OCI-LY7 (cell line): Measurements from ENCODE around the gene MYO16. TPM values are rescaled to one million over a fixed set of nuclear protein-coding genes. Genes with fewer than 3 reads are reported as not detected.

Experiments used
- BruUV-seq: library from RNA; stranded (reverse); fragments of 400-500 nt; replicated peaks from 2 replicates; lab custom pipeline; 2021; lab: Mats Ljungman, UMichigan
- CTCF ChIA-PET: fragments of 300-600 bp; sonication (Branson Sonifier 250); formaldehyde crosslinking; loops from one replicate; lab custom pipeline; 2022; ENCODE audit warnings: antibody characterized with exemption; ENCODE audit not compliant: unreplicated experiment; lab: Charles Lee
- POLR2A ChIA-PET: fragments of 300-600 bp; sonication (Branson Sonifier 250); formaldehyde crosslinking; loops from one replicate; lab custom pipeline; 2022; ENCODE audit warnings: antibody characterized with exemption; lab: Charles Lee
- DNase-seq: peaks from one replicate; pipeline ENCODE4 v3.0.0-alpha.2; 2015; ENCODE audit warnings: low spot score
- H2AFZ ChIP-seq: fragments of 200-600 bp; sonication (generic), shearing (Covaris generic); 2 replicates; pipeline ENCODE4 v1.6.1; 2014; ENCODE audit warnings: mild to moderate bottlenecking, antibody characterized with exemption, low read length, moderate library complexity
- H3K27ac ChIP-seq: fragments of 200-600 bp; sonication (generic); 2 replicates; pipeline ENCODE4 v1.5.1; 2014; ENCODE audit warnings: mixed run types, low read depth, mild to moderate bottlenecking, moderate library complexity, low read length, inconsistent platforms; ENCODE audit not compliant: poor library complexity, severe bottlenecking
- H3K36me3 ChIP-seq: fragments of 200-600 bp; sonication (generic); 2 replicates; pipeline ENCODE4 v1.6.1; 2014; ENCODE audit warnings: mild to moderate bottlenecking, antibody characterized with exemption, low read length, moderate library complexity, mixed read lengths; ENCODE audit not compliant: insufficient read depth
- H3K4me1 ChIP-seq: fragments of 200-600 bp; sonication (generic); 2 replicates; pipeline ENCODE4 v1.5.1; 2014; ENCODE audit warnings: mild to moderate bottlenecking, low read length; ENCODE audit not compliant: insufficient read depth, poor library complexity, severe bottlenecking
- H3K4me2 ChIP-seq: fragments of 200-600 bp; sonication (generic); 2 replicates; pipeline ENCODE4 v1.6.1; 2014; ENCODE audit warnings: mild to moderate bottlenecking, low read length
- H3K4me3 ChIP-seq: fragments of 200-600 bp; sonication (generic); 2 replicates; pipeline ENCODE4 v1.5.1; 2014; ENCODE audit warnings: mild to moderate bottlenecking, low read depth, low read length; ENCODE audit not compliant: poor library complexity, severe bottlenecking
- H3K79me2 ChIP-seq: fragments of 200-600 bp; sonication (generic); 2 replicates; pipeline ENCODE4 v1.6.1; 2016; ENCODE audit warnings: low read depth, mild to moderate bottlenecking, low read length, moderate library complexity, mixed read lengths; ENCODE audit not compliant: insufficient read depth
- H3K9me2 ChIP-seq: fragments of 200-600 bp; sonication (generic); 2 replicates; pipeline ENCODE4 v1.6.1; 2016; ENCODE audit warnings: mild to moderate bottlenecking, low read length, mixed read lengths; ENCODE audit not compliant: insufficient read depth
- H3K9me3 ChIP-seq: fragments of 200-600 bp; sonication (generic); 2 replicates; pipeline ENCODE4 v1.6.1; 2014; ENCODE audit warnings: mild to moderate bottlenecking, mixed run types, low read length, mixed read lengths
- H4K20me1 ChIP-seq: fragments of 200-600 bp; sonication (generic); 2 replicates; pipeline ENCODE4 v1.6.1; 2014; ENCODE audit warnings: mild to moderate bottlenecking, antibody characterized with exemption, low read length, moderate library complexity, mixed read lengths; ENCODE audit not compliant: insufficient read depth
- EZH2phosphoT487 ChIP-seq: fragments of 200-600 bp; sonication (generic); IDR thresholded peaks from 2 replicates; pipeline ENCODE4 v1.6.1; 2018; ENCODE audit warnings: low read depth, borderline replicate concordance, mild to moderate bottlenecking, mixed run types, antibody characterized with exemption, low read length, moderate library complexity, mixed read lengths
- intact Hi-C: fragments of 100-400 bp; cut with micrococcal nuclease; formaldehyde crosslinking; loops from one replicate; pipeline ENCODE4 v1.10.0; 2022; ENCODE audit not compliant: unreplicated experiment
- total RNA-seq, 2 experiments: library from RNA; depleted of rRNA in 1 of 2; stranded (reverse); fragments of >200 nt in 1 of 2; shearing (Covaris generic) in 1 of 2; gene quantifications; 2 replicates each; pipeline ENCODE4 v1.2.3, GENCODE V29; 2014 to 2022
- TF ChIP-seq, protein P1 (sequence below): fragments of 200-600 bp; sonication (generic); conservative IDR thresholded peaks from 2 replicates; pipeline ENCODE4 v1.5.1; 2014; ENCODE audit warnings: mild to moderate bottlenecking, antibody characterized with exemption, low read length, moderate library complexity, mixed read lengths

MYO16 gene
- total RNA-seq, 2 experiments from 2014 or later: 0.06 TPM; not detected in 1

DNA sequence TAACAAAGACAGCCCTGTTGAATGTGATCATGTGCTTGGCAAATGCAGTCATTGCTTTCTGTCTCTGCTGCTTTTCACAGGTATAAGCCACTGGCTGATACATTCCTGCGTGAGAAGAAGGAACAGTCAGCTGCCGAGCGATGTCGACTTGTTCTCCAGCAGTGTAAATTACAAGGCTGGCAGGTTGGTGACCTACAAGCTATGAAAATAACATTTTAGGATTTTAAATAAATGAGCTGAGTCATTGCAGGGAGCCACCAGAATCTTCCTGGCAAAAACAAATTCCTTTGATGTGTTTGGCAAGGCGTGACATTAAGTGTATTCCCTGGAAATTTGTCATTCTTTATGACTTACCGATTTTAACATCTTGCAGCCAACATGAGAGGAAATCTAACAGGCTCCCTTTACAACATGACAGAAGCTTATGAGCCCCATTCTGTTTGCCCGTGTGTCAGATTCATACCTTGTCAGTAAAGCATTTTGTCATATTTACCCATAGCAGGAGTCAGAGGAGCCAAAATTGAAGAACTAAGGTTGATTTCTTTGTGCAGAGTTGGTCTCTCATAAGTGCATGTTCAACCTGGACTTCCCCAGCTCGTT, 471.4 kb downstream of the MYO16 start:
- no TSS peak for BruUV-seq
- CTCF ChIA-PET: no interaction called here
- intact Hi-C loops: no loop called here
- no peaks in the 10 kb centered on the region for H3K4me1 ChIP-seq
- TF ChIP-seq, protein P1, sequence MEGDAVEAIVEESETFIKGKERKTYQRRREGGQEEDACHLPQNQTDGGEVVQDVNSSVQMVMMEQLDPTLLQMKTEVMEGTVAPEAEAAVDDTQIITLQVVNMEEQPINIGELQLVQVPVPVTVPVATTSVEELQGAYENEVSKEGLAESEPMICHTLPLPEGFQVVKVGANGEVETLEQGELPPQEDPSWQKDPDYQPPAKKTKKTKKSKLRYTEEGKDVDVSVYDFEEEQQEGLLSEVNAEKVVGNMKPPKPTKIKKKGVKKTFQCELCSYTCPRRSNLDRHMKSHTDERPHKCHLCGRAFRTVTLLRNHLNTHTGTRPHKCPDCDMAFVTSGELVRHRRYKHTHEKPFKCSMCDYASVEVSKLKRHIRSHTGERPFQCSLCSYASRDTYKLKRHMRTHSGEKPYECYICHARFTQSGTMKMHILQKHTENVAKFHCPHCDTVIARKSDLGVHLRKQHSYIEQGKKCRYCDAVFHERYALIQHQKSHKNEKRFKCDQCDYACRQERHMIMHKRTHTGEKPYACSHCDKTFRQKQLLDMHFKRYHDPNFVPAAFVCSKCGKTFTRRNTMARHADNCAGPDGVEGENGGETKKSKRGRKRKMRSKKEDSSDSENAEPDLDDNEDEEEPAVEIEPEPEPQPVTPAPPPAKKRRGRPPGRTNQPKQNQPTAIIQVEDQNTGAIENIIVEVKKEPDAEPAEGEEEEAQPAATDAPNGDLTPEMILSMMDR: no peak
- no peak for TF ChIP-seq EZH2phosphoT487
- no peaks in the 10 kb centered on the region for H3K9me2 ChIP-seq
- H3K4me2 ChIP-seq: no peak overlapping the region
- H3K9me3 ChIP-seq: no peaks in the 10 kb centered on the region
- H3K4me3 ChIP-seq: no peak overlapping the region
- POLR2A ChIA-PET: interaction anchor here (0.5 kb wide), 1 partner anchor 1416 kb away, joined by 3 read pairs; no protein-coding TSS in a partner anchor
- no peak overlapping the region for H2AFZ ChIP-seq
- H4K20me1 ChIP-seq: no peaks in the 10 kb centered on the region
- H3K36me3 ChIP-seq: no peaks in the 10 kb centered on the region
- H3K27ac ChIP-seq: no peak overlapping the region
- DNase-seq: no peak
- no peaks in the 10 kb centered on the region for H3K79me2 ChIP-seq

DNA sequence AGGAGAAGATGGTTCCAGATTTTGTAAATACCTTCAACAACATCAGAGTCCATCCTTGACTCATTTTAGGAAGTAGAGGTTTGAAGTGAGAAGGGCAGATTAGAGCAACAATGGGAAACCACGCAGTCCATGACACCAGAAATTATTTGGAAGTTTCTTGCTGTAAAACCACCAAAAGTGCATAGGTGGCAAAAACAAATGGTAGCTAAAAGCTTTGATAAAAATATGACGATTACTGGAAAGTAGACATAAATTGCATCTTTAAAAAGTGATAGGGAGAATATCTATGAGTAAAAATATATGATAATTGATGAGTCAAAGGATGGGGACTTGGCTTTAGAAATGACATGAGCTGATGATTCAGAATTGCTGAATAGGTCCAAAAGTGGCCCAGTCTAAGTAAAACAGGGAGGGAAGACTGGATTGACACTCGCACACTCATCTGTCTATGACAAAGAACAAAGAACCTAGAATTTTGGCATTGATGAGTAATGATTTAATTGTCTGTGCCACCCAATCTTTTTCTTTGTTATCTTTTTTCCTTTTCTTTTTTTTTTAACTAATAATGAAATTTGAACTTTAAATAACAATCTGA, 472.2 kb downstream of the MYO16 start:
- Histone ChIP-seq H3K36me3 (no peaks in the 10 kb centered on the region), H3K4me1 (no peaks in the 10 kb centered on the region), H2AFZ (no peak overlapping the region), H3K4me3 (no peak overlapping the region), H3K4me2 (no peak overlapping the region), H4K20me1 (no peaks in the 10 kb centered on the region), H3K9me3 (no peaks in the 10 kb centered on the region), H3K27ac (no peak overlapping the region), H3K9me2 (no peaks in the 10 kb centered on the region), H3K79me2 (no peaks in the 10 kb centered on the region)
- no peak for DNase-seq
- intact Hi-C loops: no loop called here
- no peak for TF ChIP-seq EZH2phosphoT487
- TF ChIP-seq, protein P1: no peak
- BruUV-seq: no TSS peak
- POLR2A ChIA-PET: interaction anchor here (0.5 kb wide), 1 partner anchor 1415 kb away, joined by 3 read pairs; no protein-coding TSS in a partner anchor
- CTCF ChIA-PET: no interaction called here

GRCh38 chr13:109105899-109106298, 476.5 kb downstream of the MYO16 start:
- Histone ChIP-seq H3K9me3 (no peaks in the 10 kb centered on the region), H2AFZ (no peak overlapping the region), H3K79me2 (no peaks in the 10 kb centered on the region), H3K4me2 (no peak overlapping the region), H3K27ac (no peak overlapping the region), H3K9me2 (no peaks in the 10 kb centered on the region), H4K20me1 (no peaks in the 10 kb centered on the region), H3K4me3 (no peak overlapping the region), H3K4me1 (no peaks in the 10 kb centered on the region), H3K36me3 (no peaks in the 10 kb centered on the region)
- ChIA-PET POLR2A (no interaction called here), CTCF (no interaction called here)
- no peak for DNase-seq
- TF ChIP-seq, protein P1: no peak
- no peak for TF ChIP-seq EZH2phosphoT487
- BruUV-seq: no TSS peak
- intact Hi-C loops: no loop called here
